Measurements from ENCODE around the gene PKM. TPM values are rescaled to one million over a fixed set of nuclear protein-coding genes. Genes with fewer than 3 reads are reported as not detected.

Gene PKM
- total and polyA plus RNA-seq, 9 of the 15 experiments (the other 6 are each of a cell fraction or from before 2014, with no cell fraction given) = 140 to 825 (median 383) TPM

GRCh38 chr15:72201391-72201921, 29.5 kb downstream of the PKM start:
- no peak for TF ChIP-seq RBM22 (IDR thresholded peaks at IDR 0.05; ENCODE audit: low read depth, low read length, poor library complexity, severe bottlenecking)
- no peak for TF ChIP-seq TSHZ1 (CRISPR knock-in tag; IDR thresholded peaks at IDR 0.05)
- no peak for TF ChIP-seq NKRF (IDR thresholded peaks at IDR 0.05; ENCODE audit: borderline replicate concordance)
- TF ChIP-seq ZZZ3 (IDR thresholded peaks at IDR 0.05) = no peak
- TF ChIP-seq EGR1 (conservative IDR thresholded peaks at IDR 0.05) = no peak
- TF ChIP-seq SMARCB1 (IDR thresholded peaks at IDR 0.05; ENCODE audit: insufficient read length, low read depth) = no peak
- no peak for TF ChIP-seq PKNOX1 (IDR thresholded peaks at IDR 0.05)
- TF ChIP-seq ETV1 (tag; conservative IDR thresholded peaks at IDR 0.05; ENCODE audit: low read depth) = no peak
- H3K36me3 ChIP-seq (ENCODE audit: control insufficient read depth, insufficient read depth, low read length) = peaks cover 86% of the 10 kb centered on the region
- ATAC-seq = no peak
- CTCF ChIA-PET (ENCODE audit: low intra/inter-chr PET ratio) = interaction anchor here (0.6 kb wide), 1 partner anchor 84 kb away, joined by 4 read pairs; no protein-coding TSS in a partner anchor
- no peaks in the 10 kb centered on the region for H3K27me3 ChIP-seq (ENCODE audit: control insufficient read depth in 2 of 2, insufficient read depth in 2 of 2, low read length in 2 of 2)
- H3K4me3 ChIP-seq = no peak overlapping the region
- no peak overlapping the region for H2AFZ ChIP-seq (ENCODE audit: low read depth, low read length)
- H3K4me2 ChIP-seq (ENCODE audit: insufficient read depth, low read length) = no peak overlapping the region
- H3K27ac ChIP-seq (ENCODE audit: extremely low read depth, low read depth, low read length) = no peak overlapping the region
- no peak for DNase-seq (ENCODE audit: extremely low read depth in 1 of 4, low spot score in 3 of 4)
- H4K20me1 ChIP-seq (replicated peaks; ENCODE audit: control insufficient read depth, insufficient read depth, low read length) = peaks cover 23% of the 10 kb centered on the region
- H3K79me2 ChIP-seq (ENCODE audit: control insufficient read depth, insufficient read depth, low read length) = no peaks in the 10 kb centered on the region; the same call in 2 of the 3 replicates
- FAIRE-seq = no peak
- in situ Hi-C loops (cut with MboI) = no loop called here
- H3K9ac ChIP-seq (ENCODE audit: insufficient read depth in 1 of 2, low read depth in 2 of 2, low read length in 2 of 2) = peak overlapping the region in 1 of 2 experiments; percentile 54; a peak in 1 of 4 replicates
- WGBS (ENCODE audit: insufficient coverage, low coverage, missing lambda C conversion rate) = 78% methylated on average over 3 of the region's 3 CpGs
- peaks cover 0 to 9% of the 10 kb centered on the region in 2 experiments; a peak in 1 of 5 replicates for H3K4me1 ChIP-seq (replicated peaks in 1 of 2; ENCODE audit: control insufficient read depth in 2 of 2, insufficient read depth in 2 of 2, low read length in 2 of 2)
- intact Hi-C loops (cut with micrococcal nuclease) = no loop called here
- peaks cover 3% of the 10 kb centered on the region for H3K9me1 ChIP-seq (ENCODE audit: control insufficient read depth, insufficient read depth, low read length)
- H3K9me3 ChIP-seq (replicated peaks; ENCODE audit: control insufficient read depth, insufficient read depth, low read depth, low read length) = no peaks in the 10 kb centered on the region
- POLR2A ChIA-PET = interaction anchor here (0.9 kb wide), 1 partner anchor 50 kb away, joined by 3 read pairs; no protein-coding TSS in a partner anchor
- BruUV-seq (replicated peaks) = no TSS peak
